ENCODE results near the gene ASCC2. TPM values are rescaled to one million over a fixed set of nuclear protein-coding genes. Genes with fewer than 3 reads are reported as not detected.
A peak's percentile ranks its signal among the peaks of the same experiment; 100 is the strongest.

Gene ASCC2
- total RNA-seq, 1 experiment from 2014 or later, result 52.2 TPM

DNA sequence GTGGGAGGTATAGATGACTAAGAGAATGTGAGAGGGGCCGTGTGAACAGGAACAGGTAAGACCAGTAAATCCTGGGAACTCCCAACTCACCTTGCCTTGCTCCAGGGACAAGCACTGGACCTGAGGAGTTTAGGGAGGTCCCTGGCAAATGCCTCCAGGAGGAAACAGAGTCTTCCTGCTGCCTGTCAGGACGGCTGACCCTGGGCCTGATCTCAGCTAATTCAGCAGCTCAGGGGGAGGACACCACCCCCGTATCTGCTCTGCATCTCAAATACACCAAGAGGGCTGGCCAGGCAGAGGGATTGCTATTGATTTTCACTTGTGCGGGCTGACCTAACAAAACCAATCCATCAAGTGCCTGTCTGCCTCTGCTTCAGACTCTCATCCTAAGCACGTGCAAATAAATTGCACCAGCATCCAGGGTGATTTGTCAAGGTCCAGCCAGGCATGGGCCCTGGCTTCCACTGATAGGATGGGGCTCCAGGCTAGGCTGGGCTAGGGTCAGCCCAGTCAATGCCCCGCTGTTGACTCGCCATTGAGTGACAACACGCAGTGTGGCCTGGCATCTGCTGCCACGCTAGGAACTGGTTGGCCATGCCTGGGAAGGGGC lies 50.6 kb downstream of the ASCC2 start:
- DNase-seq (ENCODE audit: low spot score), result no peak

DNA sequence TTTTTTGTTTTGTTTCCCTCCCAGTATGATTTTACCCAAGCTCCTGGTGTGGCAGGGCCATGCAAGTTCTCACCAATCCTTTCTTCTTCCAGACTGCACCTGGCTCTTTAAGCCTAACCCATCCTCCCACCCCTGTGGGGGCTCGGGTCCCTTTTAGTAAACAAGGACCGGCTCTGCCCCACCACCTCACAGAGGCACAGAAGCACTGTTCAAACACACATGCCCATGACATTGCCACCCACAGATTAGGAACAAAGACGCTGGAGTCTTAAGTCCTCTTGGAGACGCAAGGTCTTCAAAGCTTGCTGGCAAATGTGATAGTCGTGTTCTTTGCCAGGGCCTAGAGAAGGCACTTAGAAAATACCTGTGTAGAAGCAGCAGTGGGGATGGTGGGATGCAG lies 52.0 kb downstream of the ASCC2 start:
- DNase-seq (ENCODE audit: low spot score), result no peak

DNA sequence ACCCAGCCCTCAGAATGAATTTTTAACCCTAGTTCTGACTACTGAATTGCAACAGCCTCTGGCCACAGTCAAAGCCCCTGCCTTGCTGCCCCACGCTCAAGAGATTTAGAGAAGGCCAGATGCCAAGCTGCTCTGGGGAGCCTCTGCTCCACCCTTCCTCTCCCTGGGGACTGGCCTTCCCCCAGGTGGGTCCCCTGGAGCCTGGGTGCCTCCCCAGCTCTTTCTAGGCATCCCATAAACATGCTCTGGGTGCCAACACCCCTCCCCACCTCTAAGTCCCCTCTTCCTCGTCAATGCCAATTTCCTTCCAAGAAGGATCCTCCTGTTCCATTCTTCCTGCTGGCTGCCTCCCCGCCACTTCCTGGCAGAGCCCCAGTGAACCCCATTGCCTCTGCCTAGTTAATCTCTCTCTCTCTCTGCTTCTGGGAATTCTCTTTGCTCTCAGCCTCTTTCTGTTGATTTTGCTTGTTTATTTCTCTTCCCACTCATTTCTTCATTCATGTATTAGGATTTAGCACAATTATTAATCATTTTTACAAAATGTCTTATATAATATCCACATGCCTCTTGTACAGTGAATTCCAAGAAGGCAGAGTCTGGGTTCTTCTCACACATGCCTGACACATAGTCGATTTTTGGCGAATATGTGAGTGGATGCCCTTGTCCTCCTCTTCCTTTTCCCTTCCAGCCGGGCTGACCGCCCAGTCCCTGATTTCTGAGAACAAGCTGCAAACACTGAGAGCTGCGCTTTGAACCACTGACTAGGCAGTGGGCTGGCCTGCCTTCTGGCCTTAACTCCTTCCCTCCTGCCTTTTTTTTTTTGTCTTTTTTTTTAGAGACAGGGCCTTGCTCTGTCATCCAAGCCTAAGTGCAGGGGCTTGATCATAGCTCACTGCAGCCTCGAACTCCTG lies 53.4 kb downstream of the ASCC2 start:
- DNase-seq (ENCODE audit: low spot score), result no peak

DNA sequence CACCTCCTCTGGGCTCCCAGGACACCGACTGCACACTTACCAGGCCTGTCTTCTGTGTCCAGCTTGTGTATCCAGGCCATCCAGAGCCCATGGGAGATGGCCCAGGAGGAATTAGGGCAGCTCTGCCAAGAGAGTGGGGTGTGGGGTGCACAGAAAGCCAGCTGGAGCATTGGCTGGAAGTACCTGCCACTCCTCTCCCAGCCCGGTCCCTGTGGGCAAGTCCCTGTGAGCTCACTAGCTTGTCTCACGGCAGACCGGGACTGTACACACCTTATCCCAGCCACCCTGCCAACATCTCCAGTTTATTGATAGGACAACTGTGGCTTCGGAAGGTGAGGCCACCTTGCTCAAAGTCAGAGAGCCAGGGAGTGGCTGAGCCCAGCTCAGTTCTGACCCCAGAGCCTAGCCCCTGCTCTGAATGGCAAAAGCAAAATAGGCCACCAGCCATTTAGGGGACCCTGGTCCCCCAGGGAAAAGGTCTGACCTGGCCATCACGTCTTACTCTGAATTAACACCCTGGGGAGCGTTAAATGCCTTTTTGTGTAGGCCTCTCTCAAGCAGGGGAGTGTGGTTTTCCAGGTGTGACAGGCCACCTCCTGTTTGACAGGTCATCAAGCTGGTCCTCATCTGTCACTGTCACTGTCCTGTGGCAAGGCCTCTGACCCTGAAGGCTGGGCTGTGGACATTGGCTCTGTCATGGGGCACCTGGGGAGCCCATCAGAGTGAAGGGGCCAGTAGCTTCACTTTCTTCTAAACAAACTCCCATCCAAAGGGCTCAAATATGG lies 55.8 kb downstream of the ASCC2 start:
- no peak for DNase-seq (ENCODE audit: low spot score)

DNA sequence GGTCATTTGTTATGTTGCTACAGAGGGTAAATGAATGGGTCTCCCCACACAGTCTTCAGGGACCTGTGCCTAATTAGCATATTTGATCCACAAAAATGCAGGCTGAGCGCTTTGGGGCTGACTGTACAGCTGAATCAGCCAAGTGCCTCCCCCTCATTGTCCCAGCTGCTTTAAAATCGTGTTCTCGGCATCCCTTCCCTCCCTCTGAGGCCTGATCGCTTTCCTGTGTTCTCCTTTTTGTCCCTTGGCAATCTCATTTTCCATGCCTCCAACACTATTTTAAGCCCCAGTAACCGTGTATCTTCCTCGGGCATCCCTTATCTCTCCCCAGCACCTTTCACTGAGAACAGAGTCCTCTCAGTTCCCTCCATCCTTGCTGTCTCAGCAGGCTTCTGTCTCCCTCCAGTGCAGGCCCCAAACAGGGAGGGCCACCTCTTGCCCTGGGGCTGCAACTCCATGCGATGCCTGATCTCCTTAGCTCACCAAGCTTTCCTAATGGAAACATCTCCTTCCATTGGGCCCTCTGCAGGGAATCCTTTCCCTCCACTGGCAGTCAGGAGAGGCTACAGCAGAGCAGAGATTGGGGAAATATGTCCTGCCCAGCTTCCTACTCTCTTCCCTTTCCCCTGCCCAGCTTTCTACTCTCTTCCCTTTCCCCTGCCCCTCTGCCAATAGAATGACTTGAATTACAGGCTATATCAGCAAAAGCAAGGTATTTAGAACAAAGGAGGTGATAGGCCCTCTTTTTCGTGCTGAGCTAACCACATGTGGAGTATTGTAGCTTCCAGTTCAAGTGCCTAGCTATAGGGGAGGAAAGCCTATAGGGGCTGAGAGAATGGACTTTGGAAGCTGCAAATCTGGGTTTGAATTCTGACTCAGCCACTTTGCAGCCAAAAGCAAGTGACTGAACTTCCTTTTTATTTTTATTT lies 57.1 kb downstream of the ASCC2 start:
- no peak for DNase-seq (ENCODE audit: low spot score)

DNA sequence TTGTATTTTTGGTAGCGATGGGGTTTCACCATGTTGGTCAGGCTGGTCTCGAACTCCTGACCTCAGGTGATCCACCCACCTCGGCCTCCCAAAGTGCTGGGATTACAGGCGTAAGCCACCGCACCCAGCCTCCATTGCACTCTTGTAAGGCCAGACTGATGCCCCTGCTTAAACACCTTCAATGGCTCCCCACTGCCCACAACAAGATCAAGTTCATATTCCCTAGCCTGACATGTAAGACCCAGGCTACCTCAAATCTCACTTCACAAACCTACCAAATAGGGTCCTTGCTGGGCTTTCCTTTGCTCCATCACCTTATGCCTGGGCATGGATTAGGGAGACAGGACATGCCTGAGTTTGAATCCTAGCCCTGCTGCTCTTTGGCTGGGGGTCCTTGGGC lies 57.9 kb downstream of the ASCC2 start:
- no peak for DNase-seq (ENCODE audit: low spot score)

DNA sequence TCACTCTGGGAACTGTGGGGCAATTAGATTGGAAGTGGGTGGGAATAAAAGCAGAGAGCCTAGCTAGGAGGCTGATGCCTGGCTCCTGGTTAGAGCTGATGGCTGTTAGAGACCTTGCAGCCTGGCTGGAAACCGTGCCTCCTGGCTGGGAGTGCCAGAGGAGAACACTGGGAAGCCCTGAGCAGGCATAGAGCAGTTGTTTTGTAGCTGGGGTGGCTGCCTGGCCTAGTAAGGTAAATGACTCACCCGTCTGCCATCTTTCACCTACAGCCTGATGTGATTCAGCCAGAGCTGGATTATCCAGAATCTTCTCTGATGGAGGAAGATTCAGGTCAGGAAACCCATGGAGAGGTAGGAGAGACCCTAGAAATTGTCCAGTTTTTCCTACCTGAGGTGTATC lies 64.8 kb downstream of the ASCC2 start:
- peak; percentile 68 for DNase-seq (ENCODE audit: low spot score)

DNA sequence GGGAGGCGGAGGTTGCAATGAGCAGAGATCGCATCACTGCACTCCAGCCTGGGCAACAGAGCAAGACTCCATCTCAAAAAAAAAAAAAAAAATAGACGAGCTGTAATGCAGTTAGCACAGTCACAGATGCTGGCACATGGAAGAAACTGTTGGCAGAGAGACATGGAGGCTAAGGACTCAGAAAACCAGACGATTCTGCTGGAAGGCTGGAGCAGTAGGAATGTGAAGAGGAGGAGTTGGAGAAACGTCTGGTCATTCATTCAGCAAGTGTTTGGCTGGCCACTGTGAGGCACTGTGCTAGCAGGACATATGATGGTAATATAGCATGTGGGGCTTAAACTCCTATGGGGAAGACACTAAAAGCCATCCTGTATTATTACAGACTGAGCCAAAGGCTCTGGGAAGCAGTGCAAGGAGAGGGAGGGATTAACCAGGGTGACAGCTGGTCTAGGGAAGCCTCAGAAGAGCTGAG lies 65.9 kb downstream of the ASCC2 start:
- DNase-seq (ENCODE audit: low spot score), result peak; percentile 65

DNA sequence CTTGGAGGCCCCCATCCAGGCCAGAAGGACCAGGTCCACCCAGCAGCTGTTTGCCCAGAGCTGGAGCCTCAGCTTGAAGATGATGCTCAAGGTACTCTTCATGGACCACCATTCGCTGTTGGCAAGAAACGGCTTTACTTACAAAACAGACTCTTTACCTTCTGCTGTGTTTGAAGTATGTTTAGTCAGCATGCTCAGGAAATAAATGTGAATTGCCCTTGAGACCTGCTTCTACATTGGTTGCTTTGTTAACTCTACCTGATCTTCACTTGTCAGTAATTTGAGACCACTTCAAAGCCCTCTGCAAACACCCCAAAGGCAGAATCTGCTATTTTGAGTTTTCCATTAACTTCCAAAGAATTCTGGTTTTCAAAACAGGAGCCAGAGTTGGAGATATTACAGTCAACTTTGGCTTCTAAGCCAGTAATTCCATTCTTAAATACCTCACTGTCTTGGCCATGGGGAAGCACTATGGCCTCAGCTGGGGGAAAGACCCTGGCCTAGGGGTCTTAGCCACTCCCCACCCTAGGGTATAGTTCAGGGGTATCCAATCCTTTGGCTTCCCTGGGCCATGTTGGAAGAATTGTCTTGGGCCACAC lies 68.3 kb downstream of the ASCC2 start:
- DNase-seq (ENCODE audit: low spot score), result no peak

DNA sequence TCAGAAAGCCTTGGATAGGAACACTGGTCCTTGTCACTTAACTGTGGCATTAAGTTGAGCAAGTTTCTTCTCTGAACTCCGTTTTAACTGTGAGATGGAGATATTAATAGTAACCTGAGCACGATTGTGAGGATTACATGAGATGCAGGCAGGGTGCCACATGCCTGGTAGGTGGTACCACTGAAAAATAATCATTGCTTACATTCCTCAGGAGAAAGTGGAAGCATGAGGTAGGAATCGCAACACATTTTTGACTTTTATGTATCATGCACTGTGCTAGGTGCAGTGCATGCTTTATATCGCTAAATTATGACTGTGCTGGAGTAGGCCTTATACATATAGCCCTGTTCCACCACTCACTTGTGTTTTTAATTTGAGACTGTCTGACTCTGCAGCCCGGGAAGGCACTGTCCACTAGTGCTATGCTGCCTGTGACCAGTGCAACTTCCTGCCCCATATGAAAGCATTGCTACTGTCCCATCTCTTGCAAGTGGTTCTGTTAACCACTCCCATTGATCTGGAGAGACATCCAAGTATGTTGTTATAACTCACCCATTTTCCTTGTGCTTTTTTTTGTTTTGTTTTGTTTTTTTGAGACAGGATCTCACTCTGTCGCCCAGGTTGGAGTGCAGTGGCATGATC lies 69.9 kb downstream of the ASCC2 start:
- DNase-seq (ENCODE audit: low spot score), result no peak

DNA sequence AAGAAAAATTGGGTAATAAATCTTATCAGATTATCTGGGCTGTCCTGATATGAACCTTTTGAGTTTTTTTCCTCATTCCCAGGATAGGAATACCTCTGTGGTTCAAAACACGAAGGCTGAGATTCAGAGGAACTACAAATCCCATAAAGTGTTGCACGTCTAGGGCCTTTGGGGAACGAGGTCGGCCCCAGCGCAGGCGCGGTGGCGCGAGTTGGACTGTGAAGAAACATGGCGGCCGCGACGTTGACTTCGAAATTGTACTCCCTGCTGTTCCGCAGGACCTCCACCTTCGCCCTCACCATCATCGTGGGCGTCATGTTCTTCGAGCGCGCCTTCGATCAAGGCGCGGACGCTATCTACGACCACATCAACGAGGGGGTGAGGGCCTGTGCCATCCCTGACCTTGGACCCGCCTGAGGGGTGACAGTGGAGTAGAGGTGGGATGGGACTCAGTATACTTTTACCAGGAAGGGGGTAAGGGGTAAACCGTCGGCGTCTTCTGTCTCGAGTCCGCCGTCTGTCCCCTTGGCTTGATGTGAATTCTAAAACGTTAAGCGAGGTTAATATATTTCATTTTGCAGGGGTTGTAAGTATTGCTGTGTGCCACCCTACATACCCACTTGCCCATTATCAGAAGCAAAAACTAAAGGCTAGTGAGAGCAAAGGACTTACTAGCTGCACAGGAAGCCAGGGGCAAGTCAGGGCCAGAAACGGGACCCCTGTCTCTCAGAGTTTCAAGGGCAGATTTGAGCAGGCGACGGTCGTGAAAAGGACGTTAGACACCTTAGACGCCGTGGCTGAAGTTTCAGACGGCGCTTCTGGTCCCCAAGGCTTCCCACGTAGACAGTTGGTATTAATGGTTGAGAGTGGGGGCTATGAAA lies 70.7 kb downstream of the ASCC2 start, which contains the start of gene UQCR10:
TSS of gene UQCR10 (plus strand) at position 199 of the 881 bp plus-strand sequence. CDS start at position 229, 30 bp downstream.
- DNase-seq (ENCODE audit: low spot score), result peak; percentile 97

DNA sequence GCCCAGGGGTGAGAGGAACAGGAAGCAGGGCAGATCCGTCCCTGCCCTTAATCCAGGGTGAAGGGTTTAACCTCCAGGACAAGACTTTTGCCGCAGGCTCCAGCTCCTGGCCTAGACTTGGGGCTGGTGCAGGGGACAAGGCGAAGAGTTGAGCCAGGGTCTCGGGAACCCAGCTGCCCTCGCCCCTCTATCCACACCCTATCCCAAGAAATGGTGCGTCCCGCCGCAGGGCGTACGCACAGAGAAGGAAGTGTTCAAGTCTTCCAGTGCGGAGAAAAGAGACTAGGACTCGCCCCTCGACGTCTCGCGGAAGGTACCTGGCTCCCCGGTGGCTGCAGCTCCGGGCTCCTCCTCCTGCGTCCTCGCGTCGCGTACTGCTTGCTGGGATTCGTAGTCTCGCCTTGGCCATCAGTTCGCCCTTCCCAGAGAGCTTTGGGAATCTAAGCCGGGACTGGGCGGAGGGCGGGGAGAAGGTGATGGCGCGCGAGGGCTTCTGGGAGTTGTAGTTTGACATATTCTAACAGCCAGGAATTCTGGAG lies 71.4 kb downstream of the ASCC2 start, which contains the start of gene ZMAT5:
TSS of gene ZMAT5 (minus strand) at position 376 of the 539 bp plus-strand sequence. CDS start 18,463 bp downstream, outside the sequence.
- peak; percentile 100 for DNase-seq (ENCODE audit: low spot score)

DNA sequence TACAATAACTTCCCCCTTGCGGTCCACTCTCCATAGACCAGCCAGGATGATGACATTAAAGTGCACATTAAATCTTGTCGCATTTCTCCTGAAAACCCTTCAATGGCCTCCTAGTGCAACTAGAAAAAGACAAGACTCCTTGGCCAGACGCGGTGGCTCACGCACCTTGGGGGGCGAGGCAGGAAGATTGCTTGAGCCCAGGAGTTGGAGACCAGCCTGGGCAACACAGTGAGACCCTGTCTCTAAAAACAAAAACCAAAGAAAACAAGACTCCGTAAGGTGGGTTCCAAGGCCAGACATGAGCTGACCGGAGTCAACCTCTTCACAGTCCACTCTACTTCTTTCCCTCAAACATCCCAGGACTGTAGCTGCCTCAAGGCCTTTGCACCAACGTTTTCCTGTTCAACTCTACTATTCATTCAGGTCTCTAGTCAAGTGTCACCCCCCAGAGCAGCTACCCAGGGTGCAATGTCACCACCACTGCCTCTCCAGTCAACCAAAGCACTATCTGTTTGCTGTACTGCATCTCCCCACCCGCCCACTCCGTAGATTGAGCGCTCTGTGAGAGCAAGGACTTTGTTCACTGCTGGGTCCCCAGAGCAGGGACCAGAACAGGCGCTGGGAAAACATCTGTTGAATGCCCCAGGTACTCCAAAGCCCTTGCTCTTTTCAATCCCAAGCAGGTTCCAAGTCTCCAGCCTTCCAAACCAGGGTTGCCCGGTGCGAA lies 72.0 kb downstream of the ASCC2 start:
- no peak for DNase-seq (ENCODE audit: low spot score)

DNA sequence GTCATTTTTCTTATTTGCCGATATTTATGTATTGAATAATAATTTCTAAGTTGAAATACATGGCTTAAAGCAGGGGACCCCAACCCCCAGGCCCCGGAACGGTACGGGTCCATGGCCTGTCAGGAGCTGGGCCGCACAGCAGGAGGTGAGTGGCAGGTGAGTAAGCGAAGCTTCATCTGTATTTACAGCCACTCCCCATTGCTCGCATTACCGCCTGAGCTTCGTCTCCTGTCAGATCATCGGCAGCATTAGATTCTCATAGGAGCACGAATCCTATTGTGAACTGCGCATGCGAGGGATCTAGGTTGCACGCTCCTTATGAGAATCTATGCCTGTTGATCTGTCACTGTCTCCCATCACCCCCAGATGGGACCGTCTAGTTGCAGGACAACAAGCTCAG lies 75.8 kb downstream of the ASCC2 start:
- DNase-seq (ENCODE audit: low spot score), result peak; percentile 78

DNA sequence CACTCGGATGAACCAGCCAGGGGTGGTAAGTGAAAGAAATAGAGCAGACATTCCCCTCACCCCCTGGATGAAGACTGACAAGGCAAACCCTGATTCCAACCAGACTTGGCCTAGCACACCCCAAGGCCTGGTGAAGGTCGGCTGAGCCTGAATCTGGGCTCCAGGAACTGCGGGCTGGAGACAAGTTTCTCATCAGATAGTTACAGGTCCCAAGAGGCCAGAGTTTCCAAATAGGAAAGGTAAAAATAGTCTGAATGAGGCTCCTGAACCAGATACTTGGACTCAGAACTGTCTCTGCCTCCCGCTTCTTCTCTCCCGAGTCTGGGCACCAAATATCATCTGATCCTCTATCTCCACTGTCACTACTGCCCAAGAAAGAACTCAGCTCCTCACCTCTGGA lies 79.1 kb downstream of the ASCC2 start:
- no peak for DNase-seq (ENCODE audit: low spot score)

DNA sequence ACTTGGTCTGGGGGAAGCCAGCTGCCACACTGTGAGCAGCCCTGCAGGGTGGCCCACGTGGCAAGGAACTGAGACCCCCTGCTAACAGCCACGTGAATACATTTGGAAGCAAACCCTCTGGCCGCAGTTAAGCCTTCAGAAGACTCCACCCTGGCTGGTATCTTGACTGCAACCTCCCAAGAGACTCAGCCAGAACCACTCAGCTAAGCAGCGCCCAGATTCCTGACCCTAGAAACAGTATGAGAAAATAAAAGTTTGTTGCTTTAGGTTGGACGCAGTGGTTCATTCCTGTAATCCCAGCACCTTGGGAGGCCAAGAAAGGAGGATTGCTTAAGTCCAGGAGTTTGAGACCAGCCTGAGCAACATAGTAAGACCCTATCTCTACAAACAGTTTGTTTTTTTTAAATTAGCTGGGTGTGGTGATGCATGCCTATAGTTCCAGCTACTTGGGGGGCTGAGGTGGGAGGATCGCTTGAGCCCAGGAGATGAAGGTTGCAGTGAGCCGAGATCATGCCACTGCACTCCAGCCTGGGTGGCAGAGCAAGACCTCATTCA lies 79.9 kb downstream of the ASCC2 start:
- DNase-seq (ENCODE audit: low spot score), result no peak

DNA sequence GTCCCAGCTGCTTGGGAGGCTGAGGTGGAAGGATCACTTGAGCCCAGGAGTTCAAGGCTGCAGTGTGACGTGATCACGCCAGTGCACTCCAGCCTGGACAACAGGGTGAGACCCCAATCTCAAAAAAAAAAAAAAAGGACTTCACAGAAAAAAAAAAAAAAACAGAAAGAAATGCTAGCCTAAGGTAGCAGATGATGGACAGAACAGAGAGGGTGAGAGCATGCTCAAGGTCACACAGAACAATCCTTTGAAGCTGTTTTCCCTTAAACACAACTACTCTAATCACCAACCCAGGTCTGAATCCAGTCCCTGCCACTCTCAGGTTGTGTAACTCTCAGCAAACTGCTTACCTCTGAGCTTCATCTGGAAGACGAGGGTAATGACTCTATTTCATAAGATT lies 81.0 kb downstream of the ASCC2 start:
- DNase-seq (ENCODE audit: low spot score), result no peak

DNA sequence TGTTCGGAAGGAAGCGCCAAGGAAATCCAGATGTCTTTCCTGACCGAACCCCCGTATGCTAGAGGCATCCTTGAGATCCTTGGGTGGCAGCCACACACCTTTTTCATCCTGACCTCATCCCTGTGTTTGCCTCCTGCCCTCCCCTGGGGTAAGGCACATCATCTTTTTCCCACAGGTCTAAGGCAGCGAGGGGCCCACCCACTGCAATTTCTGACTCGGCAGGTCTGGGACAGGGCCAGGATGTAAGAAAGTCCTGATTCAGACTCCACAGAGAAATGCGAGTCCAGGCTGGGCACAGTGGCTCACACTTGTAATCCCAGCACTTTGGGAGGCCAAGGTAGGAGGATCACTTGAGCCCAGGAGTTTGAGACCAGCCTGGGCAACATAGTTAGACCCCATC lies 81.7 kb downstream of the ASCC2 start:
- DNase-seq (ENCODE audit: low spot score), result no peak

Data from HT-29 (cell line).